Dermis microvascular lymphatic vessel endothelial cell (primary cell): Measurements from ENCODE around the gene HAT1. TPM values are rescaled to one million over a fixed set of nuclear protein-coding genes. Genes with fewer than 3 reads are reported as not detected.
"Not testable (repeated sequence)": the region's sequence is repeated elsewhere in the genome, so short reads cannot be mapped to it uniquely, and the experiment has no call there.

Experiments
- DNase-seq, 2 donors: peaks; one replicate each; pipeline versions ENCODE4 v3.0.0 to v3.0.0-alpha.2; 2010; ENCODE audit warnings: low read depth in 2 of 2
- total RNA-seq: library from RNA; depleted of rRNA; stranded (reverse); fragments of >200 nt; gene quantifications from 2 replicates; pipeline ENCODE4 v1.2.1, GENCODE V29; 2014

The HAT1 gene
- total RNA-seq, 1 donor from 2014 or later = 28.8 TPM

- DNase-seq = peak in 1 of 2 donors; percentile 37
Measured at GRCh38 chr2:171972329-171972982, 50.2 kb downstream of the HAT1 start.

GRCh38 chr2:171979103-171979502 lies 56.8 kb downstream of the HAT1 start:
- no peak for DNase-seq

- DNase-seq = not testable (repeated sequence)
Measured at GRCh38 chr2:171983924-171984323, 61.7 kb downstream of the HAT1 start.

GRCh38 chr2:171985076-171985475 lies 62.8 kb downstream of the HAT1 start:
- no peak for DNase-seq

GRCh38 chr2:171986778-171987177 lies 64.5 kb downstream of the HAT1 start:
- no peak for DNase-seq

GRCh38 chr2:171991027-171991426 lies 68.8 kb downstream of the HAT1 start:
- DNase-seq = no peak

GRCh38 chr2:171995586-171995985 lies 73.3 kb downstream of the HAT1 start:
- no peak for DNase-seq

DNA sequence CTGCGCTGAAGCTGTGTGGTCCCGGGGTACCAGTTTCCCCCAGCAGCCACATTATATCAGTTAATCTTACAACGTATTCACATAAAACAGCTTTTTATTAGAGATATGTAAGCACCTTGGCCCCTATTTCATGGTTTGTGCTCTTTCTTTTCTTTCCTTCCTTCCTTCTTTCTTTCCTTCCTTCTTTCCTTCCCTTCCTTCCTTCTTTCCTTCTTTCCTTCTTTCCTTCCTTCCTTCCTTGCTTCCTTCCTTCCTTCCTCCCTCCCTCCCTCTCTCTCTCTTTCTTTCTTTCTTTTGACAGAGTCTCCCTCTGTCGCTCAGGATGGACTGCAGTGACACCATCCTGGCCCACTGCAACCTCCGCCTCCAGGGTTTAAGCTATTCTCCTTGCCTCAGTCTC lies 73.8 kb downstream of the HAT1 start:
- DNase-seq = no peak

- not testable (repeated sequence) for DNase-seq
Measured at GRCh38 chr2:171997031-171997430, 74.8 kb downstream of the HAT1 start.

- no peak for DNase-seq
Measured at GRCh38 chr2:171999161-171999560, 76.9 kb downstream of the HAT1 start.

- peak; percentile 70 to 91 for DNase-seq
Measured at GRCh38 chr2:171999604-172000469, 77.6 kb downstream of the HAT1 start, which contains the start of gene METAP1D. Gene METAP1D, plus strand, starts transcription at chr2:171999953. Its CDS starts 17 bp downstream, at chr2:171999970.

- no peak for DNase-seq
Measured at GRCh38 chr2:172000696-172001361, 78.6 kb downstream of the HAT1 start.

- DNase-seq = no peak
Measured at GRCh38 chr2:172007372-172007771, 85.1 kb downstream of the HAT1 start.

DNA sequence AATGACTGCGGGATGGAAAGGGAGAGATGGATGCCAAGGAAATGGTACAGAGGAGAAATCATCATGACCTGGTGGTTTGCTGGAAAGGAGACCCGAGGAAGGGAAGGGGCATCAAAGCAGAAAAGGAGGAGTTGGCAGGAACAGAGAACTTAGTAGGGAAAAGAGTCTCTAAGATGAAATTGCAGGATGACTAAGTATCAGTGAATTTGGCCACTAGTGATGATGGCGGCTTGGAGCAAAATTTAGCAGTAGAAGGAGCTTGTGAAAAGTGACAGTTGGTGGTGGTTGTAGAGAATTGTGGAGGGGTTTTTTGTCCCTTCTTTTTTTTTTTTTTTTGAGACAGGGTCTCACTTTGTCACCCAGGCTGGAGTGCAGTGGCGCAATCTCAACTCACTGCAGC lies 87.6 kb downstream of the HAT1 start:
- DNase-seq = no peak

- DNase-seq = no peak
Measured at GRCh38 chr2:172011812-172012575, 89.7 kb downstream of the HAT1 start.

DNA sequence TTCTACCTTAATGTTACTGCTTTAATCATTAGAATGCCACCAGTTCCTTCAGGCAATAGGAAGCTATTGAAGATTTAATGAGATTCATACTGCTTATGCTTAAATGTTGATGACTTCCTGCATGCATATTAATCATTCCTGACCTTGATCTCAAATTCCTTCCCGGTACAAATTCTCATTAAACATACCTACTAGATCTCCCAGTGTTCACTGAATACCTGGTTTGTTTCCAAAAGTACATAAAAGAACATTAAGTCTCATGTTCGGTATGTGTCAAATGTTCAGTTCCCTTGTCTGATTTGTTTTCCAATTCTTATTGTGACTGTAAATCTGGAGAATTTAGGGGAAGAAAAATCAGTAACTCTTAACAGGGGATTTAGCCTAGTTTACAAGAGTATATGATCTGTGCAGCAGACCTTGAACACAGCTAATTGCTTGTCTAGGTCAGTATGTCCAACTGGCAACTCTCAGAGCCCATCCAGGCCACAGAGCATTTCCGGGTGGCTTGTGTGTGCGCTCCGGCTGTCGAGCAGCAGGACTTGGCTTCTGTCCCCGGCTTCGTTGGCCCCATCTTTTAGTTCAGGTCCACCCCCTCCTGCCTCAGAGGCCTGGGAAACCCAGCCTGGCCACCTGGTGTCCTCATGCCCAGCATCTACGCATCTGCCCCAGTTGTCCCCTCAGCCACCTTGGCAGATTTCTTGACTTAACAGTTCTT lies 90.6 kb downstream of the HAT1 start:
- DNase-seq = no peak

DNA sequence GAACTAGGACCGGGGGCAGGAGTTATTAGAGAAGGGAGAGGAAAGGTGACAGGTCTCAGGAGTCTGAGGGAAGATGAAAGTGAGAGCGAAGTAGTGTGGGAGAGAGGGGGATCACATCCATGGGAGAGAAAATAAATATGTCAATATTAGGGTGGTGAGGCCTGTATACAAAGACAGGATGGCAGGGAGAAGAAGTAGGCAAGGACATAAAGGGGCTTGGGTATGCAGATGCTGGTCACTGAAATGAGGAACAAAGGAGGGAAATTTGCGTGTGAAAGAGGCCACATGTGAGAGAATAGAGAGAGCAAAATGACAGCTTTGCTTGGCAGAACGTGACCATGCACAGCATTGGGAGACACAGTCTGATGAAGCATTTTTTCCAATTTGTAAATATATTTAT lies 91.1 kb downstream of the HAT1 start:
- no peak for DNase-seq

DNA sequence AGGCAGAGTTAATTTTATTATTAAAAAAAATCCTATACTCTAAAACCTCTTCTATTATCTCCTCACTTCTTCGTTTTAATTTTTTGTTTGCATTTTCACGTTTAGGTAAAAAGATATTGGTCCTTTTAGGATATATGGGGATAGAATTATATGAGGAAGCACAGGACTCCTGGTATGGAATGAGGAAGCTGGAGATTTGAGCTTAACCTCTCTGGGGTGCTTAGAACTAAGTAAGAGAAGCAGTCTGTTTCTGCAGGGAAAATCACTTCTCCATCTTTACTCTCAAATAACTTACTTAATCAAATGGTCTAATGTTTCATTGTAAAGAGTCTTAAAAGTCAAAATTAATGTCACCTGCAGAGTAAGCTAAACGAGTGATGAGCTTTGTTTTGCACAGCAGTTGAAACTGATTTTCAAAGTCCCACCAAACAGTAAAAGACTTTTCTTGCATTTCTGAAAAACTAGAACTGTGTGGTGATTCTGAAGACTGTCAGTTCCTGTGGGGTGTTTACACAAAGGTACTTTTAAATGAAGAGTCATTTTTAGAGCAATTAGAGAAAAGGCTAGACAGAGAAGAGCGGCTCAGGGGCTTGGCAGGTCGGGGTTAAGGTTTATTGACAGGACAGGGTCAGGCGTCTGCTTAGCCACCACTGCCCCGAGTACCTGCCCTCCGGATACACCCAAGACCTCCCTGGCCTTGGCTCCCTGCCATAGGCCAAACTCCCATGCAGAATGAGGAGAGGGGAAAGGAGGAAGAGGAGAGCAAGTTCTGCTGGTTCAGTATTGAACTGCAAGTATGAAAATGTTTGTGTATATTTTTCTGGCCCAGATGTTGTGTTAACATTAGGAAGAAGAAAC lies 99.0 kb downstream of the HAT1 start:
- DNase-seq = no peak

DNA sequence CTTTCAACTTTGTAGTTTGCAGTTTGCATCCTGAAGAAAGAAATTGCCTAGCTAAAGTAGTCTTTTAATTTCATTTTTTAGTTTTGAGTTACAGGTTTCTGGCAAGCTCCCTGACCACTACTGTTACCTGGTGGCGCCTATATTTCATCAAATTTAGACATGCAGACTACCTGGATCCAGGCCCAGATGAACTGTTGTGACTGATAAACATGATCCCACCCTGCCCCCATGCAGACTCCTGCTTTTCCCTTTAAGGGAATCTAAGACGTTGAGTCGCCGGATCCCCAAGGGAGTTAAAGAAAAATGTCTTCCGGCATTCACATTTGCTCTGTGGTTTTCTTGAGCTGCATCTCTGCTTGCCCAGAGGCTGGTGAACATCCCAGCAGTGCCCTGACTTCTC lies 99.7 kb downstream of the HAT1 start:
- no peak for DNase-seq

GRCh38 chr2:172031536-172031935 lies 109.3 kb downstream of the HAT1 start:
- no peak for DNase-seq
